ENCODE results near the gene CUL5.

DNA sequence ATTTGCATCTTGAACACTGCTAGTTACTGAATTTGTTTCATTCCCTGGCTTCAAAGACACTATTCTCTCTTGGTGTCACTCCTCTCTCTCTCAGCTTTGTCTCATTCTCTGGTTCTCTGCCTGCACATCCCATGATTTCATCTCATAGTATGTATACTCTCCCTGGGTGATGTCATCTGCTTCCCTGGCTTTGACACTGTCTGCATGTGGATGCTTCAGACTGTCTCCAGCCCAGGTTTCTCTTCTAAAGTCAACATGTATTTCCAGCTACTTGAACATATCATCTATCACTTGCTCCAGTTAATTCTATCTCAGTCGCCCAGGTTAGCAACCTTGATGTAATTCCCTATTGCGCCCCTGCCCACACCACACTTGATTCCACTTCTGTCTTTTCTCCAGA is 103.4 kb downstream of the CUL5 start:
- TF ChIP-seq SP1 (IDR thresholded peaks at IDR 0.05) (no peak), FOXA1 (IDR thresholded peaks at IDR 0.05) (no peak), L3MBTL2 (conservative IDR thresholded peaks at IDR 0.05) (no peak), CTBP1 (IDR thresholded peaks at IDR 0.05; ENCODE audit: borderline replicate concordance) (no peak), FOXK2 (IDR thresholded peaks at IDR 0.05) (no peak)
- TF ChIP-seq, protein P1, sequence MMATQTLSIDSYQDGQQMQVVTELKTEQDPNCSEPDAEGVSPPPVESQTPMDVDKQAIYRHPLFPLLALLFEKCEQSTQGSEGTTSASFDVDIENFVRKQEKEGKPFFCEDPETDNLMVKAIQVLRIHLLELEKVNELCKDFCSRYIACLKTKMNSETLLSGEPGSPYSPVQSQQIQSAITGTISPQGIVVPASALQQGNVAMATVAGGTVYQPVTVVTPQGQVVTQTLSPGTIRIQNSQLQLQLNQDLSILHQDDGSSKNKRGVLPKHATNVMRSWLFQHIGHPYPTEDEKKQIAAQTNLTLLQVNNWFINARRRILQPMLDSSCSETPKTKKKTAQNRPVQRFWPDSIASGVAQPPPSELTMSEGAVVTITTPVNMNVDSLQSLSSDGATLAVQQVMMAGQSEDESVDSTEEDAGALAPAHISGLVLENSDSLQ (IDR thresholded peaks at IDR 0.05): no peak

All from HEK293T (cell line).